Measurements from ENCODE around the gene IFI35.

The IFI35 gene

GRCh38 chr17:43026595-43026994 is 20.0 kb downstream of the IFI35 start:
- no peak overlapping the region for H3K4me3 ChIP-seq (ENCODE audit: low read depth, low read length)
- TF ChIP-seq, protein P1, sequence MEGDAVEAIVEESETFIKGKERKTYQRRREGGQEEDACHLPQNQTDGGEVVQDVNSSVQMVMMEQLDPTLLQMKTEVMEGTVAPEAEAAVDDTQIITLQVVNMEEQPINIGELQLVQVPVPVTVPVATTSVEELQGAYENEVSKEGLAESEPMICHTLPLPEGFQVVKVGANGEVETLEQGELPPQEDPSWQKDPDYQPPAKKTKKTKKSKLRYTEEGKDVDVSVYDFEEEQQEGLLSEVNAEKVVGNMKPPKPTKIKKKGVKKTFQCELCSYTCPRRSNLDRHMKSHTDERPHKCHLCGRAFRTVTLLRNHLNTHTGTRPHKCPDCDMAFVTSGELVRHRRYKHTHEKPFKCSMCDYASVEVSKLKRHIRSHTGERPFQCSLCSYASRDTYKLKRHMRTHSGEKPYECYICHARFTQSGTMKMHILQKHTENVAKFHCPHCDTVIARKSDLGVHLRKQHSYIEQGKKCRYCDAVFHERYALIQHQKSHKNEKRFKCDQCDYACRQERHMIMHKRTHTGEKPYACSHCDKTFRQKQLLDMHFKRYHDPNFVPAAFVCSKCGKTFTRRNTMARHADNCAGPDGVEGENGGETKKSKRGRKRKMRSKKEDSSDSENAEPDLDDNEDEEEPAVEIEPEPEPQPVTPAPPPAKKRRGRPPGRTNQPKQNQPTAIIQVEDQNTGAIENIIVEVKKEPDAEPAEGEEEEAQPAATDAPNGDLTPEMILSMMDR (IDR thresholded peaks at IDR 0.05; ENCODE audit: low read depth, low read length): no peak

DNA sequence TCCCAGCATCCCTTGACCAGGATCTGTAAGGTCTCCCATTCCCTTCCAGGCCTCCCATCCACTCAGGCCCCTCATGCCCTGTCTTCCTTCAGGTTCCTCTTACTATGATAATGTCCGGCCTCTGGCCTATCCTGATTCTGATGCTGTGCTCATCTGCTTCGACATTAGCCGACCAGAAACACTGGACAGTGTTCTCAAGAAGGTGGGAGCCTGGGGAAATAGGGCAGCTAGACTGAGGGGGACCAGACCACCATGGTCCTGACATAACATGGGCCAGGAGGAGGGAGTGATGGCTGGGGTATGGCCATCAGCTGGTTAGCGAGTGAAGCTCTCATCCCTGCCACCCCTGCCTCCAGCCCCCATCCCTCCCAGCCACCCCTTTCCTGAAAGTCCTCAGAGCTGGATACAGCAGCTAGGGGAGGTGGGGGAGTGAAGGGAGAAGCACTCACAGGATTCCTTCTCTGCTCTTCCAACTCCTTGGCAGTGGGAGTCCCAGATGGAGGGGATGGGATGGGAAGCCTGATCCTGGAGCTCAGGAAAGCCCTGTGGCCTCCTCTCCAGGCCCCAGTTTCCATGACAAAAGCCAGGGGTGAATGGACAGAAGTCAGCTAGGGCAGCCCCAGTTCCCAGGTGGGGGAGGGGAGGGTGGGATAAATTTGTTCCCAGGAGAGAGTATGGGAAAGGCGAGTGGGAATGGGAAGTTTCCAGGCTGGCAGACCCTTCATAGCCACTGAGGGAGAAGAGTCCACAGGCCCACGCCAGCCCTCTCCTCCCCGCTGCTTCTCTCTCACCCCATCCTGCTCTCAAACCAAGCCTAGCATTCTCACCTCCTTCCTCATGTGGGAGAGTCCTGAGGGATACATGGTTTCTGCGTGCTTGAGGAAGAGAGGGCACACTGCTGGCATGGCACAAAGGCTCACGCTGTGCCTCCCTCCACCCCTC is 20.8 kb downstream of the IFI35 start:
- no peak overlapping the region for H3K4me3 ChIP-seq (ENCODE audit: low read depth, low read length)
- TF ChIP-seq, protein P1 (IDR thresholded peaks at IDR 0.05; ENCODE audit: low read depth, low read length): no peak

- H3K4me3 ChIP-seq (ENCODE audit: low read depth, low read length): no peak overlapping the region
Measured at GRCh38 chr17:43028221-43028861, 21.8 kb downstream of the IFI35 start.

GRCh38 chr17:43030137-43030767 is 23.7 kb downstream of the IFI35 start:
- TF ChIP-seq, protein P1 (IDR thresholded peaks at IDR 0.05; ENCODE audit: low read depth, low read length): no peak

More at GRCh38 chr17:43028221-43028861, 21.8 kb downstream of the IFI35 start:
- TF ChIP-seq, protein P1 (IDR thresholded peaks at IDR 0.05; ENCODE audit: low read depth, low read length): no peak

GRCh38 chr17:43031666-43032065 is 25.1 kb downstream of the IFI35 start:
- H3K4me3 ChIP-seq (ENCODE audit: low read depth, low read length): no peak overlapping the region
- TF ChIP-seq, protein P1 (IDR thresholded peaks at IDR 0.05; ENCODE audit: low read depth, low read length): no peak

More at GRCh38 chr17:43030137-43030767, 23.7 kb downstream of the IFI35 start:
- H3K4me3 ChIP-seq (ENCODE audit: low read depth, low read length): no peak overlapping the region

DNA sequence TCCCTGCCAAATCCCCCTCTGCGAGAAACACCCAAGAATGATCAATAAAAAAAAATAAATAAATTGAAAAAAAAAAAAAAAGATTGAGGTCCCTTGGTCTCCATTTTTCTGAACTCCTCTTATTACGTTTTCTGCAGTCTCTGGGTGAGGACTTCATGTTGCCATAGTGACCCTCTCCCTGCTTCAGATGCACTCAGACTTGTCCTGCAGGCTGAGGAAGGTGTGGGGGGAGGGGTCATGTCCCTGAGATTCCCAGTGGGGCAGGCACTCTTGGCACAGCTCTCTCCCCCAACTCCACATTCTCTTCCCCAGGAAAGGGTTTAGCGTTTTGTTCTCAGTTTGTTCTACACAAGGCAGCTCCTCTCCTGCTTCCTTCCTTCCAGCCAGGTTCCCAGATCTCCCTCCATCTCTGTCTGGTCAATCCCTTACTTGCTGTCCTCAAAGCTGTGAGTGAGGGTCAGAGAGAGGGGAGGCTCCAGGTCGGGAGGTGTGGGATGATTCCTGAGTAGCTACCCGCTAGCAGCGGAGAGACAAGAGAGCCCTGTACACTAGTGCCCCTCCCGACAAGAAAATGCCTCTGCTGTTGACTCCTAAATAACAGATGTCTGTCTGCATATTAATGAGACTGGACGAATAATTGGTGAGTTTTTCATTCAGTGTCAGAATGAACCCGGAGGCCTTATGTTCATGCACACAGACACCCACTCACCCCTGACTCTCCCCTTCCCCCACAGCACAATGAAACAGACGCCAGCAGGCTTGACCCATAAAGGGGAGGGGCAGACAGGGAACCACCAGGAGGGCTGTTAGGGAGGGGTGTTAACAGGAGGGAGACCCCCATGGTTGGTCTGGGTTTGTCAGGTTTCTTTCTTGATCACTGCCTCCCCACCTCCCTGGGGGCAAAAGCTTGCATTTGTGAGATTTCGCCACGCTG is 27.6 kb downstream of the IFI35 start:
- no peak overlapping the region for H3K4me3 ChIP-seq (ENCODE audit: low read depth, low read length)
- TF ChIP-seq, protein P1 (IDR thresholded peaks at IDR 0.05; ENCODE audit: low read depth, low read length): no peak
